ENCODE data around the gene REST. TPM values are rescaled to one million over a fixed set of nuclear protein-coding genes. Genes with fewer than 3 reads are reported as not detected.

Gene REST
- total RNA-seq, 4 donors from 2014 or later, result 24.0 to 37.6 (median 30.1) TPM

DNA sequence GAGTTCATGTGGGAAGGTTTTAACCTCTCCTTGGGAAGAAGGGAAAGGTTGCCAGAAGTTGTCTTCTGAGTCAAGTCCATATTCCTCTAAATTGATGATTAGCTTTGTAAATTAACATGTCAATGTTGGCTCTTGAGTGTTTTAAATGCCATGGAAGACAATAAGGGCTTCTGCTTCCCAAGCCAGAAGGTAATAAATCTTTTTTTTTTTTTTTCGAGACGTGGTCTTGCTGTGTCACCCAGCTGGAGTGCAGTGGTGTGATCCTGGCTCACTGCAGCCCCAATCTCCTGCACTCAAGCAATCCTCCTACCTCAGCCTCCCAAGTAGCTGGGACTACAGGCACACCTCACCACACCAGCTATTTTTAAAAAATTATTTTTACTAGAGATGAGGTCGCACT lies 5.0 kb upstream of the REST start:
- Histone ChIP-seq H3K27ac (replicated peaks in 1 of 4) (no peak overlapping the region), H3K4me3 (no peak overlapping the region), H3K4me1 (peaks cover 0 to 10% (median 9%) of the 10 kb centered on the region in 4 donors), H3K36me3 (no peaks in the 10 kb centered on the region), H3K27me3 (no peaks in the 10 kb centered on the region), H3K9me3 (no peaks in the 10 kb centered on the region)
- no peak for DNase-seq (ENCODE audit: extremely low spot score)
- intact Hi-C loops (cut with DNase I), result no loop called here
- TF ChIP-seq POLR2AphosphoS5 (IDR thresholded peaks at IDR 0.05) (no peak), POLR2A (IDR thresholded peaks at IDR 0.05; ENCODE audit: low read depth) (no peak), CTCF (IDR thresholded peaks at IDR 0.05) (no peak), EP300 (IDR thresholded peaks at IDR 0.05) (no peak)
- 79% methylated on average over 3 of the region's 3 CpGs for WGBS

GRCh38 chr4:56905796-56906195 lies 1.9 kb upstream of the REST start:
- Histone ChIP-seq H3K4me1 (peaks cover 12 to 25% (median 23%) of the 10 kb centered on the region in 4 donors), H3K36me3 (no peaks in the 10 kb centered on the region), H3K9me3 (no peaks in the 10 kb centered on the region), H3K27ac (replicated peaks in 1 of 4) (no peak overlapping the region), H3K27me3 (no peaks in the 10 kb centered on the region), H3K4me3 (no peak overlapping the region)
- intact Hi-C loops (cut with DNase I), result no loop called here
- no peak for DNase-seq (ENCODE audit: extremely low spot score)
- TF ChIP-seq EP300 (IDR thresholded peaks at IDR 0.05) (no peak), POLR2A (IDR thresholded peaks at IDR 0.05; ENCODE audit: low read depth) (no peak), CTCF (IDR thresholded peaks at IDR 0.05) (no peak), POLR2AphosphoS5 (IDR thresholded peaks at IDR 0.05) (no peak)
- 90% methylated on average over 1 of the region's 1 CpG for WGBS

GRCh38 chr4:56906489-56907393 lies 959 bp upstream of the REST start:
- Histone ChIP-seq H3K4me1 (peaks cover 21 to 35% (median 31%) of the 10 kb centered on the region in 4 donors), H3K27ac (replicated peaks in 1 of 4) (peak overlapping the region; percentile 67 to 95 (median 94)), H3K27me3 (no peaks in the 10 kb centered on the region), H3K9me3 (no peaks in the 10 kb centered on the region), H3K4me3 (peak overlapping the region; percentile 88 to 98 (median 94)), H3K36me3 (peaks cover 0 to 8% (median 0%) of the 10 kb centered on the region in 4 donors)
- no peak for DNase-seq (ENCODE audit: extremely low spot score)
- WGBS, result 26% methylated on average over 19 of the region's 19 CpGs
- intact Hi-C loops (cut with DNase I), result no loop called here
- TF ChIP-seq EP300 (IDR thresholded peaks at IDR 0.05) (no peak), CTCF (IDR thresholded peaks at IDR 0.05) (no peak), POLR2AphosphoS5 (IDR thresholded peaks at IDR 0.05) (no peak), POLR2A (IDR thresholded peaks at IDR 0.05; ENCODE audit: low read depth) (no peak)

DNA sequence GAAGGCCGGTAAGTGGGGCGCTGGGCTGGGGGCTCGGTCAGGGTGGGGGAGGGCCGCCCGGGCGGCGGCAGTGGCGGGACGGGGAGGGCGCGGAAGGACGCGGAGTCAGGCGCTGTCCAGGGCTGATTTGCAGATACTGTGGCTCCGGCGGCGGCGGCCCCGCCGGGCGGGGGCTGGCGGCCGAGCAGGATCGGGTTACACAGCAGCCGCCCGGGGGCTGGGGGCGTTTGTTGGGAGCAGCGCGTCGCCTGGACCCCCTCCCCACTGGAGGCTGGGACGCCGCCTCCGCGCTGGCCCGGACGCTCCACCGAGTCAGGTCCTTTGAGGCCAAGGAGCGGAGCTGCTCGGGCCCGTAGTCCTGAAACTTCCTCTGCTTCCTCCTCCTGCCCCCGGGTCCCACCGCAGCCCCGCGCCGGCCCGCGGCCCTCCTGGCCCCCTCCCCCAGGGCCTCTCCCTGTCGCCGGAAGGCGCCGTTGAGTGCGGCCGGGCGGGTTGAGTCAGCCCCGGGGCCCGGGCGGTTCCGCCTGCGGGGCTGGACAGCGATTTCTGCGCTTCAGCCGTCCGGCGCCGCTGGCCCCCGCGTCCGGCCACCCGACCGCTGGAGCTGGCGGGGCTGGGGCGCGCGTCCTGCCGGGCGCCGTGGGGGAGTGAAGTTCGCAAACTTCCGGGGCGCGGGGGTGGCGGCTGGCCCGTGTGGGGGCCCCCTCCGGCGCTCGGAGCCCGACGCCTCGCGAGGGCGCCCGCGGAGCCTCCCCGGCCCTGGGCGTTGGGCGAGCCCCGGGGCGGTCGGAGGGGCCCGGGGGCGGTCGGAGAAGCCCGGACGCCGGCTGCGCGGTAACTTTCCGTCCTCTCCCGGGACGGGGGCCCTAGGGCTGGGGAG lies 746 bp downstream of the REST start:
- TF ChIP-seq CTCF (IDR thresholded peaks at IDR 0.05), result no peak
- no peak for TF ChIP-seq POLR2A (IDR thresholded peaks at IDR 0.05; ENCODE audit: low read depth)
- TF ChIP-seq POLR2AphosphoS5 (IDR thresholded peaks at IDR 0.05), result no peak
- TF ChIP-seq EP300 (IDR thresholded peaks at IDR 0.05), result no peak
- Histone ChIP-seq H3K27me3 (no peaks in the 10 kb centered on the region), H3K4me1 (peaks cover 34 to 49% (median 47%) of the 10 kb centered on the region in 4 donors), H3K27ac (replicated peaks in 1 of 4) (peak overlapping the region; percentile 93 to 97 (median 94)), H3K4me3 (peak overlapping the region; percentile 88 to 98 (median 94)), H3K36me3 (peaks cover 0 to 15% (median 0%) of the 10 kb centered on the region in 4 donors), H3K9me3 (no peaks in the 10 kb centered on the region)
- WGBS, result 0% methylated on average over 6 of the region's 110 CpGs
- no peak for DNase-seq (ENCODE audit: extremely low spot score)
- intact Hi-C loops (cut with DNase I), result loop anchor here (2.0 kb wide), 1 partner anchor 68 kb away; the partner anchor contains the start of gene NOA1
